Kidney capillary endothelial cell (primary cell): ENCODE data around the gene ZNF385C.

ENCODE experiments used
- DNase-seq: peaks from one replicate; pipeline ENCODE4 v3.0.0-alpha.2; 2018; ENCODE audit warnings: low spot score

ZNF385C gene

DNA sequence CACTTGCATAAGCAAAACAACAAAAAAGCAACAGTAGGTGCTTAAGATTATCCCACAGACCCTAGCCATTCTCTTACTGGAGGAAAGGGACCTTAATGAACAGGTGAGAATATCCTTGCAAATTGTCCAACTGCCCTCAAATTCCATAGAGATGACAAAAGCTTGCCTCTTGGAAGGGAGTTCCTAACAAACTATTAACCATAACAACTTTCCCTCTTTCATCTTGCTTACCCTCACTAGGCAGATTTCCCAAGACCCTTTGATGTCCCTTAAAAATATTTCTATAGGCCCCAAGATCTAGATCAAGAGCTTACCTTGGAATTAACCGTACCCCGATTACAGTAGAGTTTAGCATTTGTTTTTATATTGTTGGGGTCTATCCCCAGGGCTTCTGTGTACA lies 109.9 kb downstream of the ZNF385C start:
- no peak for DNase-seq

- DNase-seq, result no peak
Observed at GRCh38 chr17:41987642-41988041, 110.6 kb downstream of the ZNF385C start.

GRCh38 chr17:41986634-41987033 lies 111.6 kb downstream of the ZNF385C start:
- DNase-seq, result no peak

DNA sequence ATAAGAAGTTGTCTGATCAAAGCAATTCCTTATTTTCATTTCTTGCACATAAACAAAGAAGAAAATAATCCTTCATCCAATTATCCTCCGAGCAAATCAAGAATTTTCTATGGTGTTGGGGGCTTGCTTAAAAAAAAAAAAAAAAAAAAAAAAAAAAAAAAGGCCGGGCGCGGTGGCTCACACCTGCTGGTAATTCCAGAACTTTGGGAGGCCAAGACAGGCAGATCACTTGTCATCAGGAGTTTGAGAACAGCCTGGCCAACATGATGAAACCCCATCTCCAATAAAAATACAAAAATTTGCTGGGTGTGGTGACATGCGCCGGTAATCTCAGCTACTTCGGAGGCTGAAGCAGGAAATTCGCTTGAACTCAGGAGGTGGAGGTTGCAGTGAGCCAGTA lies 112.4 kb downstream of the ZNF385C start:
- no peak for DNase-seq

GRCh38 chr17:41984454-41984853 lies 113.8 kb downstream of the ZNF385C start:
- no peak for DNase-seq

DNA sequence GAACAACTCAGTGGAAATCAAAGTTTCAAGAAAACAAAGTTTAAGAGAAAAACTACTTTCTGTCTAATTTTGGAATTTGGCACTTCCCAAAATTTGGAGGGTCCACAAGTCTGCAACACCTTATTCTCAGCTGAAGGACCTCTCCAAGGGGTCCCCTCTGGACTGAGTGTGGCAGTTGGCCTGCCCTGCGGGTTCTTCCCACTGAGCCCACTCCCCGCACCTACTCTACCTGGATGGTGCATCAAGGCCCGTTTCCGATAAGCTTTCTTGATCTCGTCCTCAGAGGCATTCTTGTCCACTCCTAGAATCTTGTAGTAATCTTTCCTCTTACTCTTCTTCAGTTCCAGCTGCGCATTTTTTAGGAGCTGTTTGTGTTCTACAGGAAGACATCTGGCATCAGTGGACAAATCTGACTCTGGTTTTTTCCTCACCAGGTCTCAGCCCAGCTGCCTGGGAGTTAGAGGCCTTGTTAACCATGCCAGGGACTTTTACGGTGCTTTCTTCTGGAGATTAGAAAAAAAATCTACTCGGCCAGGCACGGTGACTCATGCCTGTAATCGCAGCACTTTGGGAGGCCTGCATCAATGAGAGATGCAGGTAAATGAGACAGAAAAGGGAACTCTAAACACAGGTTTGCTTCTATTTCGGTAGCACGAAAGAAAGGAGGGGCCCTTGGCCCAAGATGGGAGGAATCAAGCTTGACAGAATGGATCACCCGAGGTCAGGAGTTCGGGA lies 116.1 kb downstream of the ZNF385C start:
- DNase-seq, result no peak

GRCh38 chr17:41977991-41978390 lies 120.3 kb downstream of the ZNF385C start:
- no peak for DNase-seq

DNA sequence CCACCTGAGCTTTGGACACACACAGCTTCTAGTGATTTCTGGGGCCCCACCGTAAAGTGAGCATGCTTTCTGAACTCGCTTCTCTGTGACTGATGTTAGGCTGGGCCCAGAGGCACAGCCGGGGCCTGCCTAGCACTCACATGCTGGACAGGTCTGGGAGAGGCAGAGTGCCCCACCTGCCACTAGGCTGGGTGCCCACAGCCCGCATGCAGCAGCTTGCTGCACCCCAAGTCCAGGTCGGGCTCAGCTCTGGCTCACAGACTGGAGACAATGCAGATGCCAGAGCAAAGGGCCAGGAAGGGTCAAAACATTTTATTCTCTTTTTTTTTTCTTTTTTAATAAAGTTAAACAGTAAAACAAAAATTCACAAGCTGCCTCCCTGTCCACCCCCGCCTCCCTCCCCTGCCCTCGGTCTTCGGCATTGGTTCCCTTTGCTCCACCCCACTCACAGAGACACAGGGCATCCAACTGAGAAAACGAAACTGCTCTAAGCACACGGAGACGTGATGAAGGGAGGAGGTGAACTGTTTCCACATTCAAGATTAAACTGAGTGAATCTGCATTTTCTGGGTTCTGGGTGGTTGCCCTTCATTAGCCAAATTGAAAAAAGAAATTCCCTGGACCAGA lies 122.0 kb downstream of the ZNF385C start:
- no peak for DNase-seq
